HEK293 (cell line): Measurements from ENCODE around the gene ADCY6.
"Not testable (repeated sequence)": the region's sequence is repeated elsewhere in the genome, so short reads cannot be mapped to it uniquely, and the experiment has no call there.

Experiments used
- CTCF ChIA-PET: fragments of 350-600 bp; formaldehyde crosslinking; extraction: SDS; loops from one replicate; lab custom pipeline; 2021; ENCODE audit warnings: antibody characterized with exemption; lab: Yijun Ruan, JAX
- POLR2A ChIA-PET: fragments of 300-600 bp; formaldehyde crosslinking; extraction: SDS; loops from one replicate; lab custom pipeline; 2020; ENCODE audit warnings: antibody characterized with exemption, inconsistent platforms; lab: Yijun Ruan, JAX
- H3K27ac ChIP-seq: fragments of 200-500 bp; sonication (Bioruptor generic); 2 replicates; pipeline ENCODE4 v1.5.1; 2014; ENCODE audit warnings: low read depth, low read length, control low read depth, inconsistent platforms; ENCODE audit errors: extremely low read depth
- H3K36me3 ChIP-seq, 2 experiments: fragments of 200-500 bp in 1 of 2; sonication (Bioruptor generic) in 1 of 2; 1 replicate in 1 of 2; 2 replicates in 1 of 2; pipeline ENCODE4 v1.5.1; 2014 to 2017; ENCODE audit warnings: inconsistent platforms in 2 of 2, low read length in 2 of 2; ENCODE audit not compliant: control insufficient read depth in 2 of 2, insufficient read depth in 1 of 2
- H3K4me1 ChIP-seq: fragments of 200-500 bp; sonication (Bioruptor generic); 2 replicates; pipeline ENCODE4 v1.5.1; 2014; ENCODE audit warnings: mild to moderate bottlenecking, low read length, inconsistent platforms; ENCODE audit not compliant: control insufficient read depth, insufficient read depth
- H3K4me3 ChIP-seq: 2 replicates; pipeline ENCODE4 v1.5.1; 2011; ENCODE audit warnings: low read depth, mild to moderate bottlenecking, control low read depth, low read length, moderate library complexity
- H3K9me3 ChIP-seq: fragments of 200-500 bp; sonication (Bioruptor generic); 2 replicates; pipeline ENCODE4 v1.5.1; 2014; ENCODE audit warnings: low read depth, low read length, inconsistent platforms; ENCODE audit not compliant: control insufficient read depth, insufficient read depth
- FEZF1 ChIP-seq: fragments of 450-650 bp; formaldehyde crosslinking; IDR thresholded peaks from 2 replicates; pipeline ENCODE4 v1.5.1; 2016; ENCODE audit warnings: missing biosample characterization, missing genetic modification characterization
- GFI1B ChIP-seq: fragments of 450-650 bp; formaldehyde crosslinking; IDR thresholded peaks from 2 replicates; pipeline ENCODE4 v1.5.1; 2016; ENCODE audit warnings: missing biosample characterization, missing genetic modification characterization
- KLF10 ChIP-seq: fragments of 450-650 bp; IDR thresholded peaks from 2 replicates; pipeline ENCODE4 v1.5.1; 2018; ENCODE audit warnings: missing biosample characterization, mild to moderate bottlenecking, missing genetic modification characterization
- OVOL3 ChIP-seq: fragments of 450-650 bp; formaldehyde crosslinking; IDR thresholded peaks from 2 replicates; pipeline ENCODE4 v1.5.1; 2016; ENCODE audit warnings: missing biosample characterization, missing genetic modification characterization
- PRDM1 ChIP-seq: fragments of 450-650 bp; formaldehyde crosslinking; IDR thresholded peaks from 2 replicates; pipeline ENCODE4; 2016; ENCODE audit warnings: missing biosample characterization, missing genetic modification characterization
- SETDB1 ChIP-seq: IDR thresholded peaks from one replicate; pipeline ENCODE4 v1.6.1; 2017; ENCODE audit warnings: mild to moderate bottlenecking, low read length, moderate library complexity, mixed read lengths; ENCODE audit not compliant: insufficient read length
- WT1 ChIP-seq: fragments of 450-650 bp; formaldehyde crosslinking; IDR thresholded peaks from 2 replicates; pipeline ENCODE4 v1.5.1; 2016; ENCODE audit warnings: missing biosample characterization, missing genetic modification characterization
- ZFP69B ChIP-seq: fragments of 450-650 bp; formaldehyde crosslinking; IDR thresholded peaks from 2 replicates; pipeline ENCODE4 v1.5.1; 2016; ENCODE audit warnings: missing biosample characterization, missing genetic modification characterization
- ZNF133 ChIP-seq: fragments of 450-650 bp; formaldehyde crosslinking; IDR thresholded peaks from 2 replicates; pipeline ENCODE4 v1.5.1; 2016; ENCODE audit warnings: missing biosample characterization, missing genetic modification characterization
- ZNF138 ChIP-seq: fragments of 450-650 bp; formaldehyde crosslinking; IDR thresholded peaks from 2 replicates; pipeline ENCODE4 v1.5.1; 2016; ENCODE audit warnings: missing biosample characterization, missing genetic modification characterization, borderline replicate concordance
- ZNF423 ChIP-seq: fragments of 450-650 bp; formaldehyde crosslinking; IDR thresholded peaks from 2 replicates; pipeline ENCODE4 v1.5.1; 2016; ENCODE audit warnings: missing biosample characterization, missing genetic modification characterization
- ZNF433 ChIP-seq: fragments of 450-650 bp; formaldehyde crosslinking; IDR thresholded peaks from 2 replicates; pipeline ENCODE4 v1.5.1; 2016; ENCODE audit warnings: missing biosample characterization, missing genetic modification characterization, low read depth
- ZNF510 ChIP-seq: fragments of 450-650 bp; formaldehyde crosslinking; IDR thresholded peaks from 2 replicates; pipeline ENCODE4 v1.5.1; 2018; ENCODE audit warnings: mild to moderate bottlenecking, missing genetic modification characterization, missing biosample characterization; ENCODE audit not compliant: insufficient replicate concordance
- ZNF600 ChIP-seq: fragments of 450-650 bp; formaldehyde crosslinking; IDR thresholded peaks from 2 replicates; pipeline ENCODE4 v1.5.1; 2016; ENCODE audit warnings: missing biosample characterization, missing genetic modification characterization
- ZNF677 ChIP-seq: fragments of 450-650 bp; IDR thresholded peaks from 2 replicates; pipeline ENCODE4 v1.5.0; 2018; ENCODE audit warnings: missing biosample characterization, mild to moderate bottlenecking, missing genetic modification characterization, moderate library complexity
- ZNF707 ChIP-seq: fragments of 450-650 bp; formaldehyde crosslinking; IDR thresholded peaks from 2 replicates; pipeline ENCODE4 v1.5.1; 2016; ENCODE audit warnings: missing biosample characterization, missing genetic modification characterization
- ZNF747 ChIP-seq: fragments of 450-650 bp; formaldehyde crosslinking; IDR thresholded peaks from 2 replicates; pipeline ENCODE4 v1.5.1; 2016; ENCODE audit warnings: missing biosample characterization, missing genetic modification characterization
- ZNF76 ChIP-seq: fragments of 450-650 bp; formaldehyde crosslinking; IDR thresholded peaks from 2 replicates; pipeline ENCODE4; 2016; ENCODE audit warnings: low read depth, missing biosample characterization, missing genetic modification characterization, borderline replicate concordance
- TF ChIP-seq, protein P1 (sequence below): fragments of 450-650 bp; IDR thresholded peaks from 2 replicates; pipeline ENCODE4 v1.5.1; 2018; ENCODE audit warnings: missing biosample characterization, missing genetic modification characterization
- TF ChIP-seq, protein P2 (sequence below): fragments of 450-650 bp; formaldehyde crosslinking; IDR thresholded peaks from 2 replicates; pipeline ENCODE4 v1.5.1; 2016; ENCODE audit warnings: missing biosample characterization, missing genetic modification characterization, borderline replicate concordance
- TF ChIP-seq, protein P3 (sequence below): fragments of 450-650 bp; formaldehyde crosslinking; IDR thresholded peaks from 2 replicates; pipeline ENCODE4 v1.5.1; 2016; ENCODE audit warnings: missing biosample characterization, missing genetic modification characterization
- TF ChIP-seq, protein P4 (sequence below): fragments of 450-650 bp; formaldehyde crosslinking; conservative IDR thresholded peaks from 2 replicates; pipeline ENCODE4 v1.5.1; 2016; ENCODE audit warnings: low read depth, missing biosample characterization, missing genetic modification characterization

Gene ADCY6

DNA sequence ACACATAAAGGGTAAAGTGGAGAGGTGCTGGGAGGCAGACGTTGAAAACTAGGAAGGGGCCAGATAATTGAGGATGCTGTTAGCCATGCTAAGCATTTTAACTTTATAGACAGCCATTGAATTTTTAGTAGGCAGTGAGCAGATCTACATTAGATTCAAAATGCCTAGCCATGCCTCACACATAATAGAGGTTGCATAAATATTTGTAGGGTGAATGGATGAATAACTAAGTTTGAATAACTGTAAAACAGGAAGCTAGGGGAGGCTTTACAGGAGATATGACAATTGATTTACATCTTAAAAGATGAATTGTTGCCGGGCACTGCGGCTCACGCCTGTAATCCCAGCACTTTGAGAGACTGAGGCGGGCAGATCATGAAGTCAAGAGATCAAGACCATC lies 60.1 kb downstream of the ADCY6 start:
- TF ChIP-seq ZNF747 (tag by site-specific recombination) = no peak
- TF ChIP-seq, protein P1, sequence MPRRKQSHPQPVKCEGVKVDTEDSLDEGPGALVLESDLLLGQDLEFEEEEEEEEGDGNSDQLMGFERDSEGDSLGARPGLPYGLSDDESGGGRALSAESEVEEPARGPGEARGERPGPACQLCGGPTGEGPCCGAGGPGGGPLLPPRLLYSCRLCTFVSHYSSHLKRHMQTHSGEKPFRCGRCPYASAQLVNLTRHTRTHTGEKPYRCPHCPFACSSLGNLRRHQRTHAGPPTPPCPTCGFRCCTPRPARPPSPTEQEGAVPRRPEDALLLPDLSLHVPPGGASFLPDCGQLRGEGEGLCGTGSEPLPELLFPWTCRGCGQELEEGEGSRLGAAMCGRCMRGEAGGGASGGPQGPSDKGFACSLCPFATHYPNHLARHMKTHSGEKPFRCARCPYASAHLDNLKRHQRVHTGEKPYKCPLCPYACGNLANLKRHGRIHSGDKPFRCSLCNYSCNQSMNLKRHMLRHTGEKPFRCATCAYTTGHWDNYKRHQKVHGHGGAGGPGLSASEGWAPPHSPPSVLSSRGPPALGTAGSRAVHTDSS = no peak
- TF ChIP-seq ZFP69B = no peak
- no peak for TF ChIP-seq FEZF1 (tag by site-specific recombination)
- no peak for TF ChIP-seq ZNF433
- no peak for TF ChIP-seq GFI1B
- no peak for TF ChIP-seq PRDM1 (tag by site-specific recombination)
- TF ChIP-seq ZNF677 = no peak
- TF ChIP-seq KLF10 (tag by site-specific recombination) = no peak
- no peak for TF ChIP-seq ZNF76 (tag by site-specific recombination)
- TF ChIP-seq, protein P2, sequence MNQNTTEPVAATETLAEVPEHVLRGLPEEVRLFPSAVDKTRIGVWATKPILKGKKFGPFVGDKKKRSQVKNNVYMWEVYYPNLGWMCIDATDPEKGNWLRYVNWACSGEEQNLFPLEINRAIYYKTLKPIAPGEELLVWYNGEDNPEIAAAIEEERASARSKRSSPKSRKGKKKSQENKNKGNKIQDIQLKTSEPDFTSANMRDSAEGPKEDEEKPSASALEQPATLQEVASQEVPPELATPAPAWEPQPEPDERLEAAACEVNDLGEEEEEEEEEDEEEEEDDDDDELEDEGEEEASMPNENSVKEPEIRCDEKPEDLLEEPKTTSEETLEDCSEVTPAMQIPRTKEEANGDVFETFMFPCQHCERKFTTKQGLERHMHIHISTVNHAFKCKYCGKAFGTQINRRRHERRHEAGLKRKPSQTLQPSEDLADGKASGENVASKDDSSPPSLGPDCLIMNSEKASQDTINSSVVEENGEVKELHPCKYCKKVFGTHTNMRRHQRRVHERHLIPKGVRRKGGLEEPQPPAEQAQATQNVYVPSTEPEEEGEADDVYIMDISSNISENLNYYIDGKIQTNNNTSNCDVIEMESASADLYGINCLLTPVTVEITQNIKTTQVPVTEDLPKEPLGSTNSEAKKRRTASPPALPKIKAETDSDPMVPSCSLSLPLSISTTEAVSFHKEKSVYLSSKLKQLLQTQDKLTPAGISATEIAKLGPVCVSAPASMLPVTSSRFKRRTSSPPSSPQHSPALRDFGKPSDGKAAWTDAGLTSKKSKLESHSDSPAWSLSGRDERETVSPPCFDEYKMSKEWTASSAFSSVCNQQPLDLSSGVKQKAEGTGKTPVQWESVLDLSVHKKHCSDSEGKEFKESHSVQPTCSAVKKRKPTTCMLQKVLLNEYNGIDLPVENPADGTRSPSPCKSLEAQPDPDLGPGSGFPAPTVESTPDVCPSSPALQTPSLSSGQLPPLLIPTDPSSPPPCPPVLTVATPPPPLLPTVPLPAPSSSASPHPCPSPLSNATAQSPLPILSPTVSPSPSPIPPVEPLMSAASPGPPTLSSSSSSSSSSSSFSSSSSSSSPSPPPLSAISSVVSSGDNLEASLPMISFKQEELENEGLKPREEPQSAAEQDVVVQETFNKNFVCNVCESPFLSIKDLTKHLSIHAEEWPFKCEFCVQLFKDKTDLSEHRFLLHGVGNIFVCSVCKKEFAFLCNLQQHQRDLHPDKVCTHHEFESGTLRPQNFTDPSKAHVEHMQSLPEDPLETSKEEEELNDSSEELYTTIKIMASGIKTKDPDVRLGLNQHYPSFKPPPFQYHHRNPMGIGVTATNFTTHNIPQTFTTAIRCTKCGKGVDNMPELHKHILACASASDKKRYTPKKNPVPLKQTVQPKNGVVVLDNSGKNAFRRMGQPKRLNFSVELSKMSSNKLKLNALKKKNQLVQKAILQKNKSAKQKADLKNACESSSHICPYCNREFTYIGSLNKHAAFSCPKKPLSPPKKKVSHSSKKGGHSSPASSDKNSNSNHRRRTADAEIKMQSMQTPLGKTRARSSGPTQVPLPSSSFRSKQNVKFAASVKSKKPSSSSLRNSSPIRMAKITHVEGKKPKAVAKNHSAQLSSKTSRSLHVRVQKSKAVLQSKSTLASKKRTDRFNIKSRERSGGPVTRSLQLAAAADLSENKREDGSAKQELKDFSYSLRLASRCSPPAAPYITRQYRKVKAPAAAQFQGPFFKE = no peak
- TF ChIP-seq ZNF600 (tag by site-specific recombination) = no peak
- no peak for TF ChIP-seq ZNF510 (tag by site-specific recombination)
- TF ChIP-seq OVOL3 (tag by site-specific recombination) = no peak
- no peak for TF ChIP-seq ZNF133 (tag by site-specific recombination)
- TF ChIP-seq ZNF138 = no peak
- TF ChIP-seq WT1 = no peak
- no peak for TF ChIP-seq ZNF423 (tag by site-specific recombination)
- no peaks in the 10 kb centered on the region for H3K36me3 ChIP-seq
- H3K4me3 ChIP-seq = no peak overlapping the region
- CTCF ChIA-PET = no interaction called here
- H3K9me3 ChIP-seq = no peaks in the 10 kb centered on the region
- H3K27ac ChIP-seq = no peak overlapping the region
- H3K4me1 ChIP-seq = no peaks in the 10 kb centered on the region
- POLR2A ChIA-PET = no interaction called here

DNA sequence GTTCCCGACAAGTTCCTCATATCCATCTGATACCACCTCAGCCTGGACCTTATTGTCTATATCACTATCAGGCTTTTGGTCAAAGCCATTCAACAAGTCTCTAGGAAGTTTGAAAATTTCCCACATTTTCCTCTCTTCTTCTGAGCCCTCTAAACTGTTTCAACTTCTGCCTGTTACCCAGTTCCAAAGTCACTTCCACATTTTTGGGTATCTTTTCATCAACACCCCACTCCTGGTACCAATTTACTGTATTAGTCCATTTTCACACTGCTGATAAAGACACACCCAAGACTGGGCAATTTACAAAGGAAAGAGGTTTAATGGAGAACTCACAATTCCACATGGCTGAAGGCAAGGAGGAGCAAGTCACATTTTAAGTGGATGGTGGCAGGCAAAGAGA lies 68.2 kb downstream of the ADCY6 start:
- H3K4me3 ChIP-seq, H3K9me3 ChIP-seq, H3K36me3 ChIP-seq, POLR2A ChIA-PET, H3K4me1 ChIP-seq, CTCF ChIA-PET, H3K27ac ChIP-seq: not testable (repeated sequence)
- peak; percentile 99 for TF ChIP-seq ZNF707
- peak; percentile 53 for TF ChIP-seq SETDB1
- TF ChIP-seq, protein P3, sequence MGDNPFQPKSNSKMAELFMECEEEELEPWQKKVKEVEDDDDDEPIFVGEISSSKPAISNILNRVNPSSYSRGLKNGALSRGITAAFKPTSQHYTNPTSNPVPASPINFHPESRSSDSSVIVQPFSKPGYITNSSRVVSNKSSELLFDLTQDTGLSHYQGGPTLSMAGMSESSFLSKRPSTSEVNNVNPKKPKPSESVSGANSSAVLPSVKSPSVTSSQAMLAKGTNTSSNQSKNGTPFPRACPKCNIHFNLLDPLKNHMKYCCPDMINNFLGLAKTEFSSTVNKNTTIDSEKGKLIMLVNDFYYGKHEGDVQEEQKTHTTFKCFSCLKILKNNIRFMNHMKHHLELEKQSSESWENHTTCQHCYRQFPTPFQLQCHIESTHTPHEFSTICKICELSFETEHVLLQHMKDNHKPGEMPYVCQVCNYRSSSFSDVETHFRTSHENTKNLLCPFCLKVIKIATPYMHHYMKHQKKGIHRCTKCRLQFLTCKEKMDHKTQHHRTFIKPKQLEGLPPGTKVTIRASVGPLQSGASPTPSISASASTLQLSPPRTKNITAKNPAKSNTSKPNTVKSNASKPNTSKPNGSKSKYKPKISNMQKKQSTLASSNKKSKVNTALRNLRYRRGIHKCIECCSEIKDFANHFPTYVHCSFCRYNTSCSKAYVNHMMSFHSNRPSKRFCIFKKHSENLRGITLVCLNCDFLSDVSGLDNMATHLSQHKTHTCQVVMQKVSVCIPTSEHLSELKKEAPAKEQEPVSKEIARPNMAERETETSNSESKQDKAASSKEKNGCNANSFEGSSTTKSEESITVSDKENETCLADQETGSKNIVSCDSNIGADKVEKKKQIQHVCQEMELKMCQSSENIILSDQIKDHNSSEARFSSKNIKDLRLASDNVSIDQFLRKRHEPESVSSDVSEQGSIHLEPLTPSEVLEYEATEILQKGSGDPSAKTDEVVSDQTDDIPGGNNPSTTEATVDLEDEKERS (tag by site-specific recombination) = peak; percentile 75; the same call in 1 of the 2 replicates
- TF ChIP-seq, protein P4, sequence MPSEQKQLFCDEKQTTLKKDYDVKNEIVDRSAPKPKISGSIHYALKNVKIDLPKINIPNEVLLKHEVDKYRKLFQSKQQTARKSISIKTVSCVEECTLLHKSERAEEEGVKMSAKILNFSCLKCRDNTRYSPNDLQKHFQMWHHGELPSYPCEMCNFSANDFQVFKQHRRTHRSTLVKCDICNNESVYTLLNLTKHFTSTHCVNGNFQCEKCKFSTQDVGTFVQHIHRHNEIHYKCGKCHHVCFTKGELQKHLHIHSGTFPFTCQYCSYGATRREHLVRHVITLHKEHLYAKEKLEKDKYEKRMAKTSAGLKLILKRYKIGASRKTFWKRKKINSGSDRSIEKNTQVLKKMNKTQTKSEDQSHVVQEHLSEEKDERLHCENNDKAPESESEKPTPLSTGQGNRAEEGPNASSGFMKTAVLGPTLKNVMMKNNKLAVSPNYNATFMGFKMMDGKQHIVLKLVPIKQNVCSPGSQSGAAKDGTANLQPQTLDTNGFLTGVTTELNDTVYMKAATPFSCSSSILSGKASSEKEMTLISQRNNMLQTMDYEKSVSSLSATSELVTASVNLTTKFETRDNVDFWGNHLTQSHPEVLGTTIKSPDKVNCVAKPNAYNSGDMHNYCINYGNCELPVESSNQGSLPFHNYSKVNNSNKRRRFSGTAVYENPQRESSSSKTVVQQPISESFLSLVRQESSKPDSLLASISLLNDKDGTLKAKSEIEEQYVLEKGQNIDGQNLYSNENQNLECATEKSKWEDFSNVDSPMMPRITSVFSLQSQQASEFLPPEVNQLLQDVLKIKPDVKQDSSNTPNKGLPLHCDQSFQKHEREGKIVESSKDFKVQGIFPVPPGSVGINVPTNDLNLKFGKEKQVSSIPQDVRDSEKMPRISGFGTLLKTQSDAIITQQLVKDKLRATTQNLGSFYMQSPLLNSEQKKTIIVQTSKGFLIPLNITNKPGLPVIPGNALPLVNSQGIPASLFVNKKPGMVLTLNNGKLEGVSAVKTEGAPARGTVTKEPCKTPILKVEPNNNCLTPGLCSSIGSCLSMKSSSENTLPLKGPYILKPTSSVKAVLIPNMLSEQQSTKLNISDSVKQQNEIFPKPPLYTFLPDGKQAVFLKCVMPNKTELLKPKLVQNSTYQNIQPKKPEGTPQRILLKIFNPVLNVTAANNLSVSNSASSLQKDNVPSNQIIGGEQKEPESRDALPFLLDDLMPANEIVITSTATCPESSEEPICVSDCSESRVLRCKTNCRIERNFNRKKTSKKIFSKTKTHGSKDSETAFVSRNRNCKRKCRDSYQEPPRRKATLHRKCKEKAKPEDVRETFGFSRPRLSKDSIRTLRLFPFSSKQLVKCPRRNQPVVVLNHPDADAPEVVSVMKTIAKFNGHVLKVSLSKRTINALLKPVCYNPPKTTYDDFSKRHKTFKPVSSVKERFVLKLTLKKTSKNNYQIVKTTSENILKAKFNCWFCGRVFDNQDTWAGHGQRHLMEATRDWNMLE = 0 out of 2 replicates have a peak, but pooled peaks have one; percentile 22
